SK-N-SH treated with all-trans-retinoic acid at 6 μM for 48 hours (cell line): ENCODE data around the gene ZNF225.

Experiments
- ATAC-seq: fragments of 200-7000 bp; cut with Tn5 transposase; 3 replicates; pipeline ENCODE4 v1.9.1; 2020; ENCODE audit warnings: mild to moderate bottlenecking, moderate library complexity
- BACH2 ChIP-seq: fragments of 250-450 bp; sonication (Bioruptor Pico); IDR thresholded peaks from 2 replicates; pipeline ENCODE4 v1.9.0; 2021; ENCODE audit warnings: mild to moderate bottlenecking, borderline replicate concordance
- CREB5 ChIP-seq: fragments of 250-450 bp; sonication (Bioruptor Pico); IDR thresholded peaks from 2 replicates; pipeline ENCODE4 v1.5.1; 2020; ENCODE audit warnings: low read depth, mild to moderate bottlenecking, moderate library complexity
- CSDC2 ChIP-seq: fragments of 250-450 bp; sonication (Bioruptor Pico); IDR thresholded peaks from 2 replicates; pipeline ENCODE4 v1.5.0; 2020; ENCODE audit warnings: mild to moderate bottlenecking, moderate library complexity
- ESRRG ChIP-seq: fragments of 250-450 bp; sonication (Bioruptor Pico); IDR thresholded peaks from 2 replicates; pipeline ENCODE4 v1.6.1; 2021; ENCODE audit warnings: mild to moderate bottlenecking
- GLIS3 ChIP-seq: fragments of 250-450 bp; sonication (Bioruptor Pico); IDR thresholded peaks from 2 replicates; pipeline ENCODE4 v1.5.0; 2020; ENCODE audit warnings: mild to moderate bottlenecking, moderate library complexity
- ISL1 ChIP-seq: fragments of 250-450 bp; sonication (Bioruptor Pico); IDR thresholded peaks from 2 replicates; pipeline ENCODE4 v2.1.2; 2022; ENCODE audit warnings: mild to moderate bottlenecking, moderate library complexity
- OSR1 ChIP-seq: fragments of 250-450 bp; sonication (Bioruptor Pico); IDR thresholded peaks from 2 replicates; pipeline ENCODE4 v1.8.0; 2022; ENCODE audit warnings: moderate library complexity, mild to moderate bottlenecking, inconsistent platforms
- PATZ1 ChIP-seq: fragments of 250-450 bp; sonication (Bioruptor Pico); IDR thresholded peaks from 2 replicates; pipeline ENCODE4 v1.8.0; 2020; ENCODE audit warnings: mild to moderate bottlenecking, moderate library complexity, borderline replicate concordance
- PPARA ChIP-seq: fragments of 250-450 bp; sonication (Bioruptor Pico); IDR thresholded peaks from 2 replicates; pipeline ENCODE4 v1.5.0; 2020; ENCODE audit warnings: mild to moderate bottlenecking, borderline replicate concordance
- RARB ChIP-seq: fragments of 250-450 bp; sonication (Bioruptor Pico); IDR thresholded peaks from 2 replicates; pipeline ENCODE4 v1.8.0; 2021; ENCODE audit warnings: mild to moderate bottlenecking, moderate library complexity
- SNAI2 ChIP-seq: fragments of 250-450 bp; sonication (Bioruptor Pico); IDR thresholded peaks from 2 replicates; pipeline ENCODE4 v1.5.0; 2020; ENCODE audit warnings: mild to moderate bottlenecking, moderate library complexity
- TCF4 ChIP-seq: fragments of 250-450 bp; sonication (Bioruptor Pico); IDR thresholded peaks from 2 replicates; pipeline ENCODE4 v1.8.0; 2021; ENCODE audit warnings: mild to moderate bottlenecking, moderate library complexity, borderline replicate concordance
- TOX ChIP-seq: fragments of 250-450 bp; sonication (Bioruptor Pico); IDR thresholded peaks from 2 replicates; pipeline ENCODE4 v1.8.0; 2021; ENCODE audit warnings: mild to moderate bottlenecking, moderate library complexity, borderline replicate concordance
- ZC3H10 ChIP-seq: fragments of 250-450 bp; sonication (Bioruptor Pico); IDR thresholded peaks from 2 replicates; pipeline ENCODE4 v1.5.1; 2021; ENCODE audit warnings: mild to moderate bottlenecking, moderate library complexity
- ZFP3 ChIP-seq: fragments of 250-450 bp; sonication (Bioruptor Pico); IDR thresholded peaks from 2 replicates; pipeline ENCODE4 v1.5.0; 2020; ENCODE audit warnings: mild to moderate bottlenecking, moderate library complexity
- ZFP30 ChIP-seq: fragments of 450-650 bp; formaldehyde crosslinking; IDR thresholded peaks from 2 replicates; pipeline ENCODE4 v1.5.0; 2022; ENCODE audit warnings: mild to moderate bottlenecking, moderate library complexity
- ZNF565 ChIP-seq: fragments of 450-650 bp; formaldehyde crosslinking; conservative IDR thresholded peaks from 2 replicates; pipeline ENCODE4 v1.5.0; 2020; ENCODE audit warnings: low read depth, mild to moderate bottlenecking, moderate library complexity
- ZNF70 ChIP-seq: fragments of 450-650 bp; formaldehyde crosslinking; IDR thresholded peaks from 2 replicates; pipeline ENCODE4 v1.5.0; 2020; ENCODE audit warnings: mild to moderate bottlenecking, moderate library complexity
- TF ChIP-seq, protein P1 (sequence below): fragments of 250-450 bp; sonication (Bioruptor Pico); IDR thresholded peaks from 2 replicates; pipeline ENCODE4 v1.5.0; 2020; ENCODE audit warnings: mild to moderate bottlenecking, moderate library complexity
- TF ChIP-seq, protein P2 (sequence below): fragments of 250-450 bp; sonication (Bioruptor Pico); IDR thresholded peaks from 2 replicates; pipeline ENCODE4 v1.5.1; 2021; ENCODE audit warnings: mild to moderate bottlenecking, moderate library complexity

The ZNF225 gene

GRCh38 chr19:44076325-44076724 lies 36.9 kb upstream of the ZNF225 start (continued):
- TF ChIP-seq ISL1 (CRISPR knock-in tag) (no peak), BACH2 (CRISPR knock-in tag) (no peak), CSDC2 (CRISPR knock-in tag) (no peak)

DNA sequence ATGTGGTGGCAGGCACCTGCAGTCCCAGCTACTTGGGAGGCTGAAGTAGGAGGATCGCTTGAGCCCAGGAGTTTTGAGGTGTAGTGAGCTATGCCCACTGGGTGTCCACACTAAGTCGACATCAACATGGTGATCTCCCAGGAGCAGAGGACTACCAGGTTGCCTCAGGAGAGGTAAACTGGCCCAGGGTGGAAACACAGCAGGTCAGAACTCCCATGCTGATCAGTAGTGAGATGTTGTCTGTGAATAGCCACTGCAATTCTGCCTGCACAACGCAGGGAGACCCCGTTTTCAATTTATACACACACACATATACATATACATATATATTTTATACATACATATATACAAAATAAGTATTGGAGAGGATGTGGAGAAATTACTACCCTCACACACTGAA lies 21.1 kb upstream of the ZNF225 start:
- ATAC-seq, result no peak
- TF ChIP-seq ZFP3 (CRISPR knock-in tag), result no peak
- TF ChIP-seq, protein P1, sequence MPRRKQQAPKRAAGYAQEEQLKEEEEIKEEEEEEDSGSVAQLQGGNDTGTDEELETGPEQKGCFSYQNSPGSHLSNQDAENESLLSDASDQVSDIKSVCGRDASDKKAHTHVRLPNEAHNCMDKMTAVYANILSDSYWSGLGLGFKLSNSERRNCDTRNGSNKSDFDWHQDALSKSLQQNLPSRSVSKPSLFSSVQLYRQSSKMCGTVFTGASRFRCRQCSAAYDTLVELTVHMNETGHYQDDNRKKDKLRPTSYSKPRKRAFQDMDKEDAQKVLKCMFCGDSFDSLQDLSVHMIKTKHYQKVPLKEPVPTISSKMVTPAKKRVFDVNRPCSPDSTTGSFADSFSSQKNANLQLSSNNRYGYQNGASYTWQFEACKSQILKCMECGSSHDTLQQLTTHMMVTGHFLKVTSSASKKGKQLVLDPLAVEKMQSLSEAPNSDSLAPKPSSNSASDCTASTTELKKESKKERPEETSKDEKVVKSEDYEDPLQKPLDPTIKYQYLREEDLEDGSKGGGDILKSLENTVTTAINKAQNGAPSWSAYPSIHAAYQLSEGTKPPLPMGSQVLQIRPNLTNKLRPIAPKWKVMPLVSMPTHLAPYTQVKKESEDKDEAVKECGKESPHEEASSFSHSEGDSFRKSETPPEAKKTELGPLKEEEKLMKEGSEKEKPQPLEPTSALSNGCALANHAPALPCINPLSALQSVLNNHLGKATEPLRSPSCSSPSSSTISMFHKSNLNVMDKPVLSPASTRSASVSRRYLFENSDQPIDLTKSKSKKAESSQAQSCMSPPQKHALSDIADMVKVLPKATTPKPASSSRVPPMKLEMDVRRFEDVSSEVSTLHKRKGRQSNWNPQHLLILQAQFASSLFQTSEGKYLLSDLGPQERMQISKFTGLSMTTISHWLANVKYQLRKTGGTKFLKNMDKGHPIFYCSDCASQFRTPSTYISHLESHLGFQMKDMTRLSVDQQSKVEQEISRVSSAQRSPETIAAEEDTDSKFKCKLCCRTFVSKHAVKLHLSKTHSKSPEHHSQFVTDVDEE (CRISPR knock-in tag), result no peak
- TF ChIP-seq TCF4 (CRISPR knock-in tag), result no peak
- TF ChIP-seq ESRRG, result no peak
- no peak for TF ChIP-seq CSDC2 (CRISPR knock-in tag)
- no peak for TF ChIP-seq BACH2 (CRISPR knock-in tag)
- no peak for TF ChIP-seq ZC3H10 (CRISPR knock-in tag)
- TF ChIP-seq, protein P2, sequence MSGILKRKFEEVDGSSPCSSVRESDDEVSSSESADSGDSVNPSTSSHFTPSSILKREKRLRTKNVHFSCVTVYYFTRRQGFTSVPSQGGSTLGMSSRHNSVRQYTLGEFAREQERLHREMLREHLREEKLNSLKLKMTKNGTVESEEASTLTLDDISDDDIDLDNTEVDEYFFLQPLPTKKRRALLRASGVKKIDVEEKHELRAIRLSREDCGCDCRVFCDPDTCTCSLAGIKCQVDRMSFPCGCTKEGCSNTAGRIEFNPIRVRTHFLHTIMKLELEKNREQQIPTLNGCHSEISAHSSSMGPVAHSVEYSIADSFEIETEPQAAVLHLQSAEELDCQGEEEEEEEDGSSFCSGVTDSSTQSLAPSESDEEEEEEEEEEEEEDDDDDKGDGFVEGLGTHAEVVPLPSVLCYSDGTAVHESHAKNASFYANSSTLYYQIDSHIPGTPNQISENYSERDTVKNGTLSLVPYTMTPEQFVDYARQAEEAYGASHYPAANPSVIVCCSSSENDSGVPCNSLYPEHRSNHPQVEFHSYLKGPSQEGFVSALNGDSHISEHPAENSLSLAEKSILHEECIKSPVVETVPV (CRISPR knock-in tag), result no peak
- TF ChIP-seq CREB5 (CRISPR knock-in tag), result no peak
- no peak for TF ChIP-seq GLIS3 (CRISPR knock-in tag)
- TF ChIP-seq OSR1 (CRISPR knock-in tag), result no peak
- TF ChIP-seq ZNF70 (CRISPR knock-in tag), result no peak
- no peak for TF ChIP-seq SNAI2 (CRISPR knock-in tag)
- no peak for TF ChIP-seq ZFP30
- TF ChIP-seq ZNF565 (CRISPR knock-in tag), result no peak
- TF ChIP-seq TOX, result no peak
- no peak for TF ChIP-seq RARB (CRISPR knock-in tag)
- TF ChIP-seq PATZ1 (CRISPR knock-in tag), result no peak
- TF ChIP-seq ISL1 (CRISPR knock-in tag), result no peak
- no peak for TF ChIP-seq PPARA

GRCh38 chr19:44093931-44094765 lies 19.1 kb upstream of the ZNF225 start, which contains the start of gene ZNF224:
ZNF224 (plus strand) TSS chr19:44094361; CDS start chr19:44097874, 3,513 bp downstream.
- peak; percentile 98 for ATAC-seq
- TF ChIP-seq, protein P1 (CRISPR knock-in tag), result peak; percentile 66; the same call in 1 of the 2 replicates
- TF ChIP-seq ESRRG (no peak), CSDC2 (CRISPR knock-in tag) (0 out of 2 replicates have a peak, but pooled peaks have one; percentile 42)
